MCF 10A (cell line): ENCODE measurements around the gene C2CD4C. TPM values are rescaled to one million over a fixed set of nuclear protein-coding genes. Genes with fewer than 3 reads are reported as not detected.
"Not testable (repeated sequence)": the region's sequence is repeated elsewhere in the genome, so short reads cannot be mapped to it uniquely, and the experiment has no call there.

Source experiments
- BruUV-seq: library from RNA; stranded (reverse); fragments of 400-500 nt; replicated peaks from 2 replicates; lab custom pipeline; 2021; lab: Mats Ljungman, UMichigan
- CTCF ChIA-PET: fragments of 300-600 bp; sonication (Branson Sonifier 250); formaldehyde crosslinking; extraction: SDS; loops from one replicate; lab custom pipeline; 2021; ENCODE audit warnings: antibody characterized with exemption, inconsistent platforms; lab: Yijun Ruan, JAX
- POLR2A ChIA-PET: fragments of 300-600, 350-650 bp; sonication (Branson Sonifier 250); formaldehyde crosslinking; extraction: SDS; loops from one replicate; lab custom pipeline; 2020; ENCODE audit warnings: antibody characterized with exemption, inconsistent platforms; lab: Yijun Ruan, JAX
- DNase-seq: peaks from one replicate; pipeline ENCODE4 v3.0.0-alpha.2; 2018; ENCODE audit not compliant: unreplicated experiment
- H3K27ac Mint-ChIP-seq: one replicate; pipeline ENCODE4 v1.8.0; 2022; ENCODE audit warnings: mild to moderate bottlenecking, low read depth, mixed read lengths; ENCODE audit not compliant: unreplicated experiment
- H3K27me3 Mint-ChIP-seq: one replicate; pipeline ENCODE4 v1.8.0; 2022; ENCODE audit warnings: mixed read lengths; ENCODE audit not compliant: insufficient read depth, unreplicated experiment
- H3K36me3 Mint-ChIP-seq: one replicate; pipeline ENCODE4 v1.8.0; 2022; ENCODE audit warnings: mild to moderate bottlenecking, moderate library complexity, mixed read lengths; ENCODE audit not compliant: insufficient read depth, unreplicated experiment
- H3K4me1 Mint-ChIP-seq: one replicate; pipeline ENCODE4 v1.8.0; 2022; ENCODE audit warnings: mixed read lengths; ENCODE audit not compliant: insufficient read depth, unreplicated experiment
- H3K4me3 Mint-ChIP-seq: one replicate; pipeline ENCODE4 v1.8.0; 2022; ENCODE audit warnings: mild to moderate bottlenecking, moderate library complexity, mixed read lengths; ENCODE audit not compliant: unreplicated experiment
- H3K9me3 Mint-ChIP-seq: one replicate; pipeline ENCODE4 v1.8.0; 2022; ENCODE audit warnings: mixed read lengths; ENCODE audit not compliant: unreplicated experiment
- CTCF ChIP-seq: fragments of 200-600 bp; IDR thresholded peaks from one replicate; pipeline ENCODE4 v1.8.0; 2022; ENCODE audit warnings: antibody characterized with exemption, mild to moderate bottlenecking; ENCODE audit not compliant: unreplicated experiment
- intact Hi-C: fragments of 100-400 bp; cut with micrococcal nuclease; formaldehyde crosslinking; loops from 2 replicates; pipeline ENCODE4 v1.14.1; 2022
- total RNA-seq: library from RNA; stranded (reverse); gene quantifications from 2 replicates; pipeline ENCODE4 v1.2.3, GENCODE V29; 2022

The C2CD4C gene
- total RNA-seq, 1 experiment from 2014 or later = 0.49 TPM

DNA sequence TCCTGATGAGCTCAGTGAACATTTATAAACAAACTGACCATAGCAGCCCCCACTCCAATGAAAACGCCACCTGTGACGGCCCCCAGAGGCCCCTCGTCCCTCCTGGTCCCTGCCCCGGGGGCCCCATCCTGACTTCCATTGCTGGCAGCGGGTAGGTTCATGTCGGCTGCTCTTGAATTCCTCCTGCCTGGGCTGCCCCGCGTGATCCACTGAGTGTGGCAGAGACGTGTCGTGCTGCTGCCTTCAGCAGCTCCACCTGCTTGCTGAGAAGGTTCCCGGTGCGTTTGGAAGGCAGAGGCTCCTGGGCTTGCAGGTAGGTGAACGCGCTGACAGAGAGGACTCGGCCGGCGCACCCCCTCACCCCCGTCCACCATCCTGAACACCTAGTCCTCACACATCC lies 11.6 kb downstream of the C2CD4C start:
- CTCF ChIA-PET = no interaction called here
- intact Hi-C loops = no loop called here
- Mint-ChIP-seq H3K27ac (no peak overlapping the region), H3K36me3 (peaks cover 12% of the 10 kb centered on the region), H3K9me3 (peaks cover 20% of the 10 kb centered on the region), H3K4me1 (no peaks in the 10 kb centered on the region), H3K4me3 (no peak overlapping the region), H3K27me3 (no peaks in the 10 kb centered on the region)
- no peak for TF ChIP-seq CTCF
- POLR2A ChIA-PET = interaction anchor here (0.6 kb wide), 1 partner anchor 80 kb away, joined by 3 read pairs; no protein-coding TSS in a partner anchor
- no peak for DNase-seq
- no TSS peak for BruUV-seq

- BruUV-seq = no TSS peak
- ChIA-PET CTCF (no interaction called here), POLR2A (no interaction called here)
- DNase-seq = no peak
- H3K27me3 Mint-ChIP-seq = no peaks in the 10 kb centered on the region
- no peaks in the 10 kb centered on the region for H3K4me1 Mint-ChIP-seq
- intact Hi-C loops = no loop called here
- H3K4me3 Mint-ChIP-seq = no peak overlapping the region
- H3K9me3 Mint-ChIP-seq = peaks cover 20% of the 10 kb centered on the region
- no peak for TF ChIP-seq CTCF
- H3K36me3 Mint-ChIP-seq = peaks cover 12% of the 10 kb centered on the region
- no peak overlapping the region for H3K27ac Mint-ChIP-seq
Observed at GRCh38 chr19:395467-395866, 13.5 kb downstream of the C2CD4C start.

DNA sequence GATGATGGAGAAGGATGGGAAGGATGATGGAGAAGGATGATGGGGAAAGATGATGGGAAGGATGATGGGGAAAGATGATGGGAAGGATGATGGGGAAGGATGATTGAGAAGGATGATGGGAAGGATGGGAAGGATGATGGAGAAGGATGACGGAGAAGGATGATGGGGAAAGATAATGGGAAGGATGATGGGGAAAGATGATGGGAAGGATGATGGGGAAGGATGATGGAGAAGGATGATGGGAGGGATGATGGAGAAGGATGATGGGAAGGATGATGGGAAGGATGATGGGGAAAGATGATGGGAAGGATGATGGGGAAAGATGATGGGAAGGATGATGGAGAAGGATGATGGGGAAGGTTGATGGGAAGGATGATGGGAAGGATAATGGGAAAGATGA lies 14.1 kb downstream of the C2CD4C start:
- CTCF ChIA-PET, POLR2A ChIA-PET, H3K27ac Mint-ChIP-seq, H3K27me3 Mint-ChIP-seq, BruUV-seq, H3K4me1 Mint-ChIP-seq, intact Hi-C loops, H3K4me3 Mint-ChIP-seq, DNase-seq: not testable (repeated sequence)
- H3K36me3 Mint-ChIP-seq = peaks cover 12% of the 10 kb centered on the region
- H3K9me3 Mint-ChIP-seq = peaks cover 20% of the 10 kb centered on the region

GRCh38 chr19:393560-393959 lies 15.4 kb downstream of the C2CD4C start:
- intact Hi-C loops, H3K4me1 Mint-ChIP-seq, DNase-seq, H3K27ac Mint-ChIP-seq, H3K4me3 Mint-ChIP-seq, H3K27me3 Mint-ChIP-seq, BruUV-seq, POLR2A ChIA-PET: not testable (repeated sequence)
- Mint-ChIP-seq H3K36me3 (peaks cover 12% of the 10 kb centered on the region), H3K9me3 (peaks cover 20% of the 10 kb centered on the region)
- CTCF ChIA-PET = interaction anchor here (0.7 kb wide), 1 partner anchor 19 kb away, joined by 3 read pairs; no protein-coding TSS in a partner anchor

DNA sequence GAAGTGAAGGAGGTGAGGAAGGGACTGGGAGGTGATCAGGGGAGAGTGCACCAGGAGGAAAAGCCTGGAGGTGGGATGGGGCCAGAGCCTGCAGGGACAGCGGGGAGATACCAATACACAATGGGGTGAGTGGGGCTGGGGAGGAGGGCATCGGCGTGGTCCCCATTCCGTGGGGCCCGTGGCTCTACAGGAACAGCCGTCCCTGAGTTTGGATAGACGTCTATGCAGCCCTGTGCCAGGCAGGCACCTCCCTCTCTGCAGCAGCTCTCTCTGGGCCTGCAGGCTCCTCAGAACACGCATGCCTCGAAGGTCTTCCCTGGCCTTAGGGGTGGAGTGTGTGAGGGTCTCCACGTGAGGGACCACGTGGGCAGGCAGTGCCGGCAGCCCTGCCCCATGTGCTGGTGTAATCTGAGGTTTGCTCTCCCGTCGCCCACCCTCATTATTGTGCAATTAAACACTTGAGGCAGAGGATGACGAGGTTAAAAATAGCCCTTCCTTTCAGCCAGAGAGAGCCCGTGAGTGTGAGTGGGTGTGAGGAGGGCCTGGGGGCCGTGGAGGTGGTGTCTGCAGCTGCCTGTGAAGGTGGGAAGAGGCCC lies 16.5 kb downstream of the C2CD4C start:
- Mint-ChIP-seq H3K27ac (no peak overlapping the region), H3K36me3 (peaks cover 12% of the 10 kb centered on the region), H3K4me3 (no peak overlapping the region), H3K9me3 (peaks cover 20% of the 10 kb centered on the region), H3K4me1 (peaks cover 6% of the 10 kb centered on the region), H3K27me3 (no peaks in the 10 kb centered on the region)
- ChIA-PET CTCF (interaction anchor here (0.6 kb wide), 1 partner anchor 107 kb away, joined by 4 read pairs; no protein-coding TSS in a partner anchor), POLR2A (no interaction called here)
- no TSS peak for BruUV-seq
- TF ChIP-seq CTCF = no peak
- DNase-seq = no peak
- intact Hi-C loops = no loop called here
